Measurements from ENCODE around the gene CCDC102A.

CCDC102A gene

DNA sequence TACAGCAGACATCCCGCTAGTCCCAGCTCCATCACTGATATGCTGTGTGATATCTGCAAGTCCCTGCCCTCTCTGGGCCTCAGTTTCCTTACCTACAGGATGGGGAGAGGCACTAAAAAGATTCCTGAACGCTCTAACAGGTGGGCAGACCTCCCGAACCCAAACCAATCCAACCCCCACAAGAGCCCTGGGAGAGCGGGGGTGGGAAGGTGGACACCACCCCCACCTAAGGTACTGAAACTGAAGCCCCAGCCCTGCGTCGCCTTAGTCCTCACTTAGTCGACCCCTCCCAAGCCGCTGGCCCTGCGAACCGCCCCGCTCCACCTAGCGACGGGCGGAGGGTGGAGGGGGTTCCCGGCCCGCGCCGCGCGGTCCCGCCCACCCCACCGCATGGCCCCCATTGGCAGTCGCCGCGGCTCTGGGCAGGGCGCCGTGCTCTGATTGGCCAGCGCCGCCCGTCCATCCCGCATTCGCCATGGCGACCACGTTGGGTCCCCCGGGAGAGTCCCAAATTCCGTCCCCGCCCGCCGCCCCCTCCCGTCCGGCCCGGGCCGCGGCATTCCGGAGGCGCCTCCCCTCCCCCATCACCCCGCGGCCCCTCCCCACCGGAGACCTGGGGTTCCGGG lies 578 bp downstream of the CCDC102A start:
- DNase-seq = peak; percentile 95

DNA sequence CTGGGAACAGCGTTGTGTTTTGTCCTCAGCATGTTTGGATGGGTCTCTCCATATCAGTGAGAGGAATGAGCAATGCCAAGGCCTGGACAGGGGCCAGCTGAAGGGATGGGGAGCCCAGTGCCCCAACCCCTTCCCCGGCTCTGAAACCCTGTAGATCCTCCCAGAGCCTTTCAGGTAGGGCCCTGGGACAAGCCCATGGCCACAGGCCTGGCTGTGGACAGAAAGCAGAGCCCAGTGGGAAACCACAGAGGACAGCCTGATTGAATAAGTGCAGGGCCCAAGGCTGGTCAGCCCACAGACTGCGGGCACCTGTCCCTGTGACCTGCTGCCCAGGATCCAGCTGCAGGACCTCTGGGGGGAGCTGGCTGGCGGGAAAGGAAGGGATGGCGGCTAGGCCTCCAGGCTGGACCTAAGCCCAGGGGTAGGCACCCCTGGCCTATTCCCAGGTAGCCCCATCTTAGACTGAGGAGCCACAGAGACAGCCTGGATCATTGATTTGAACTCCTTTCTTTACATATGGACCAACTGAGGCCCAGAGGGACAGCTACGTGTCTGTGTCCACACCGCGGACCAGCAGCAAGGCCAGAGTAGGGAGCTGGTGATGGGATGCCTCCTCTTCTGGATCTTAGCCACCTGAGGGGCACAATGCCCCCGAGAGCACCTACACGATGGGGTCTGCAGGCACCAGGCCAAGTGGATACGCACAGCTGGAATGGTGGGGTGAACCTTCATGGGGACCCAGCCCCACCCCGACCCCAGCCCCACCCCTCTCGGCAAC lies 1.3 kb downstream of the CCDC102A start:
- no peak for DNase-seq

DNA sequence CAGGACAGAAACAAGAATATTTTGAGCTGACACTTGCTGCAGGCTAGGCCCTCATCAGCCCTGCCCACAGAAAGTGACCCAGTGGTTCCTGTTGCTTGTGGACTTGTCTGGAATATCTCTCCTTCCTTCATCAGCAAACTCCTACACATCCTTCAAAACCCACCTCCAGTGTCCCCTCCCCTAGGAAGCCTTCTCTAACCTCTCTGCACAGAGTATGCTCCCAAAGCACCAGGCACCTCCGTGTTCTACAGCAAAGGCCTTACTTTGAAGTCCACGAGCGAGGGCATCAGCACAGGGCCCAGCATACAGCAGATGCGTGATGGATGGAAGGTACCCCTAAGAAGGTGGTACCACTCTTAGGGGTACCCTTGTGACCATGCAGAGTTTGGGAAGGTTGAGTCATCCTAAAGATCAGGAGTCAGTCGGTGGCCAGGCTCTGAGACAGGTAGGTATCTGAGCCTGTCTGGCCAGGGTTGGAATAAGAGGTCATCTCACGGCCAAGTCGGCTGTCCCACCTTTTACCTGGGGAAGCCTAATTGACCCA lies 2.0 kb downstream of the CCDC102A start:
- DNase-seq = no peak

DNA sequence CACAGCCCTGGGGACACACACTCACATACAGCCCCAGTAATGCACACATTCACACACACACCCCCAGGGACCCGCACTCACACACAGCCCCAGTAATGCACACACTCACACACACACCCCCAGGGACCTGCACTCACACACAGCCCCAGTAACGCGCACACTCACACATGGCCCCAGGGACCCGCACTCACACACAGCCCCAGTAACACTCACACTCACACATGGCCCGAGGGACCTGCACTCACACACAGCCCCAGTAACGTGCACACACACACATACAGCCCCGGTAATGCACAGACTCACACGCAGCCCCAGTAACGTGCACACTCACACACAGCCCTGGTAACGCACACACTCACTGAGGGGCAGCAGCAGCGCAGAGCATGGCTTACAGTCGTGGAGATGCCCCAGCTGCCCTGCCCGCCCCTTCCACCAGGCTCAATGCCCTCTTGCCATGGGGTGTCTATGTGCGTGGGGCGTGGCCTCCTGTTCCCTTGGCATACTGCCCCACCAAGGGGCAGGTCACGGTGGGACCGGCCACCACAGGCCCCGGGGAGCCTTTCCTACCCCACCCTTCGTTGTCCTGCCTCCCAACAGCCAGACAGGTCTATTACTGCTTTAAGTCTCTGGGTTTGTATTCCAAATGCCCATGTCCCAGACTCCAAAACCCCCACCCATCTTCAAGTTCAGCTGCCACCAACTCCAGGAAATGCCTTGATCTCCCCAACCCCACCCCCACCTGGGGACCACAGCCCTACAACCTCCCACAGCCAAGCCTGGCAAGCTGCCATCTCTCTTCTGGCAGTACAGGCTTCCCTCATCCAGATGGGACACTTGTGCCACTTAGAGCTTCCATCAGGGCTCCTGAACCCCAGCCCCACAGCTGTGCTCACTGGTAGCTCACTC lies 2.7 kb downstream of the CCDC102A start:
- DNase-seq = peak; percentile 27

DNA sequence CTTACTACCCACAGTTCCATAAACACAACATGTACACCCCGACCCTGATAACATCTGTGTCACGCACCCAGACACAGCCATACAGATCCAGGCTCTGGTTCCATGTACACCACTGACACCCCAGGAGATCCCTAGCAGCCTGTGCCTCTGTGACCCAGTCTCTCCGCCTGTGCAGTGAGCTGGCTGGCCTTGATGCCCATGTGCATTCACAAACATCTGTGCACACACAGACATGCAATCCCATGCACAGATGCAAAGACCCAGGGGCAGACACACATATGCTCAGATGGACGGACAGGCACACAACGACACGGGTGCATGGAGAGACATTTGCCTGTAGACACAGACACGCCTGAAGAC lies 4.1 kb downstream of the CCDC102A start:
- DNase-seq = no peak

DNA sequence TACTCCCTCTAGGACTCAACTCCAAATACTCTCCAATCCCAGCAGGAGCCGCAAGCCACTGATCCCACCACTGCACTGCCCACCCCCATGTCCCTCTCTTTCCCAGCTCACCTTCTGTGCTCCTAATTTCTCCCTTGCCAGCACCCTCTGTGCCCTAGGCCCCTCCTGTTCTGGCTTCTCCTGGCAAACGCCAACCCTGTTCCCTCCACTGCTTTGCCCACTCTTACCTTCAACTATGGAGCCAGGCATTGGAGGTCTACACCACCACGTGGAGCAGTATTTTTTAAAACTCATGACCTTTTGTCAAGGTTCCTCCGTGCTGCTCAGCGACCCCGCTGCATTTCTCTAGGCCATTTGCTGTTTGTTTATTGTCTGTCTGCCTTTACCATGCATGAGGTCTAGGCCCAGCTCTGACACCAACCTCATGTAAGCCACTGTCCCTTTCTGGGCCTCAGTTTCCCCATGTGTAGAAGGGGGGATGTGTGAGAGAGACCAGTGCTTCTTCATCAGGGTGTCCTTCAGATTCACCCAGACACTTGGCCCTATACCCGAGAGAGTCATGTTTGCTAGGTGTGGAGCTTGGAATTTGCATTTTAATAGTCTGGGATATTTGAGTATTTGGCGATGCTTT lies 4.6 kb downstream of the CCDC102A start:
- DNase-seq = no peak

DNA sequence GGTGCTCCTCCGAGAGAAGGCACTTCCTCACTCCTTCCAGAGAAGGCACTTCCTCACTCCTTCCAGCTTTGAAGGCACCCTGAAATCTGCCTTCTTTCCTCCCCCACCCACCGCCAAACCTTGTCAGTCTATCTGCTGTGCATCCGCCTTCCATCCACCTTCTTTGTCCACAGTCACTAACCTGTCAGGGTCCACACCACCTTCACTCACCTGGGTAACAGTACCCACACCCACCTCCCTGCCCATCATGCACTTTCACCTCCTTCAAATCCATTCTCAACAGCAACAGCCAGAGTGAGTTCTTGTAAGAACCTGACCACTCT lies 5.2 kb downstream of the CCDC102A start:
- no peak for DNase-seq

DNA sequence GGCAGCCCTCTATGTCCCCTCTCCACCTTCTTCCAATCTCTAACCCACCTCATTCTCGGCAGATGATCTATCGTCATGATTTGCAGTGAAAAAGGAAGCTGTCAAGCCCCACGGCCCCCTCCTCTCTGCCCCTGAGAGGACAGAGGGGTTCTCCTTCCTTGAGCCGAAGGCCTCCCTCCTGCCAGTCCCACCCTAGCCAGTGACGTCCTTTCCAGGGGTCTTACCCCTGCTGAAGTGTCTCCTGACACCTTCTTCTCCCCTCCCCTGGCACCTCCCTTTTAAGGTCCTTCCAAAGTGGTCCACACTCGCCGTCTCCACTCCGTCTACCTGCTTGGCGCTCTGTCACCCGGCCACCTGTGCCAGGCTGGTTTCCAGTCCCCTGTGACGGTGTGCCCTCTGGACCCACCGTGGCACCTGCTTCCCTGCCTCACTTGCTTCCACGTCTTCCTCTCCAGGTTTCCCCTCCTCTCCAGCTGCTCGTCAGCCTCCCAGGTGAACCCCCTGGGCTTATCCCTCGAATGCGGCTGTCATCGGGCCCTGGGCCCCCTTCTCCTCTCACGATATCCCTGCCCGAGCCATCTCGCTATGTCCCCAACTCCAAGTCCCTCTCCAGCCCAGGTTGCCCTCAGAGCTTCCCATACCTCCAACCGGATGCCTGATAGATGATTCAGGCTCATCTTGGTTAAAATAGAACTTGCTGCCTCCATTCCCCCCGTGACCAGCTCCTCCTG lies 5.7 kb downstream of the CCDC102A start:
- no peak for DNase-seq

DNA sequence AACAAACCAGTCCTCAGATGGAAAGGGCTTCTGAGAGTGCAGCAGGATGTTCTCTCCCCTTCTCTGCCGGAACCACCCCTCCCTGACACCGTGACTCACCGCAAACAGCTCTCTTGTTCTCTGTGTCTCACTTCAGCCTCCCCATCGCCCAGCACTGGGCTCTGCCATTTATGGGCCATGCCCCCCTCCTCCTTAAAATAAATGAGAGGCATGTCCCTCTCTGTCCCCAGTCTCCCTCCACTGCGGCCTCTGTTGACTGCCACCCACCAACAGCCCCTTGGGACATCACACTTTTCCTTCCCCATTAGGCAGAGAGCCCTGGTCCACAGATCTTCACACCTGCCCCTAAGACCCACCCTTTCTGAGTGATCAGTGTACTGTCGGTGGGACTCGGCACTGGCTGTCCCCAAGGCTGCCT lies 6.3 kb downstream of the CCDC102A start:
- DNase-seq = peak; percentile 78

DNA sequence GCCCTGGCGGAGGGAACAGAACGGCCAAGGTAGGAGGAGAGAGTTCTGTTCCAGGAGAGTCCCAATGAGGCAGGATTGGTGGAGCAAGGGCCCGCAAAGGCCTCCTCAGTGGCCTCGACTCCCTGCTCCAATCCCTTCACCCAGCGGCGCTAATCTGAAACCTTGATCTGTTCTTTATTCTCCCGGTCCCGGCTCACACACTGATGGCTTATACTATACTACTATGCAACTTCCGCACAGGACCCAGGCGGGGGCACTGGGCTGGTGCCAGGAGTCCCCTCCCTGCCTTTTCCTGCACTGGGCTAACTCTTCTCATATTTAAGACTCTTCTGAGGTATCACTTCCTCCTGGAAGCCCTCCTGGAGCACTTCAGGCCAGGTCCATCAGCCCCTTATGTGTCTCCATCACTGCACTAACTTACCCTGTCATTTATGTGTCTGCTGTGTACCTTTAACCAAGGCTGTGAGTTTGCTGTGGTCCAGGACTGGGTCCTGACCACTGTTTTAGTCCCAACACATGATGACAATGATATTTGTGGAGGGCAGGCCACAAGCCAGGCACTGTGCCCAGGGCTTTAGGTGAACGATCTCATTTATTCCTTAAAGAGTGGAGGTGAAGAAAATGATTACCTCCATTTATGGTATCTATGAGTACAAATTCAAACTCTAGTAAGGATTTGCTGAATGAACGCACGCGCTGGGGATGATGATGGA lies 6.8 kb downstream of the CCDC102A start:
- no peak for DNase-seq

DNA sequence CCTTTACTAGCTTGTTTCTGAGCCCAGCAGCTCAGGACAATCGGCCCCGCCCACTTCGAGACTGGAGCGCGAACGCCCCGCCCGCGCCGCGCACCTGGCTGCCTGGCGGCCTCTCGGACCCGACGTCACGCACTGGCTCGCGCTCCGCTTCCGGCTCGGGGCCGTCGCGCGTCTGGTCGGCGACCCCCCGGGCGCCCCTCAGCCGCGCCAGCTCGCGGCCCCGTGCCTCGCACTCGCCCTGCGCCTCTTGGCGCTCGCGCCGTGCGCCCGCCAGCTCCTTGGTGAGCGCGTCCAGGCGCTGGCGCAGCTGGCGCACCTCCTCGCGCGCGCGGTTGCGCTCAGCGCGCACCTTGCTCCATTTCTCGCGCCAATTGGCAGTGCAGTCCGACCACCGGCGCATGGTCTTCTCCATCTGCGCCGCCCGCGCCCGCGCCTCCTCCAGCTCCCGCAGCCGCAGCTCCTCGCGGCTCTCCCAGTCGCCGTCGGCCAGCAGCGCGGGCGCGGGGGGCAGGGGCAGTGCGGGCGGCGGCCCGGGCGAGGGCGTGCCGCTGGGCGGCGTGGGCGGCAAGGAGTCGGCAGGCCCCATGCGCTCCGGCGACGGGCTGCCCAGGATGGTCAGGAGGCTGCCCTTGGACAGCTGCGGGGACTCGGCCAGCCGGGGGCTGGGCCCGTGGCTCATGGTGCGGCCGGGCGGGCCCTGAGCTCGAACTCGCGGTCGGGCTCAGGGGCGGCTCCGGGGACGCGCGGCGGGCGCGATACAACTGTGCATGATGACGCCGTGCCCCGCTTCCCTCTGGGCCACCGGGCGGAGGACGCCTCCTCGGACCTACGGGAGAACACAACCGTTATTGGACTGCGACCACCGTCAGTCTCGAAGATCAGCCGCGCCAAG lies 7.6 kb downstream of the CCDC102A start:
- no peak for DNase-seq

DNA sequence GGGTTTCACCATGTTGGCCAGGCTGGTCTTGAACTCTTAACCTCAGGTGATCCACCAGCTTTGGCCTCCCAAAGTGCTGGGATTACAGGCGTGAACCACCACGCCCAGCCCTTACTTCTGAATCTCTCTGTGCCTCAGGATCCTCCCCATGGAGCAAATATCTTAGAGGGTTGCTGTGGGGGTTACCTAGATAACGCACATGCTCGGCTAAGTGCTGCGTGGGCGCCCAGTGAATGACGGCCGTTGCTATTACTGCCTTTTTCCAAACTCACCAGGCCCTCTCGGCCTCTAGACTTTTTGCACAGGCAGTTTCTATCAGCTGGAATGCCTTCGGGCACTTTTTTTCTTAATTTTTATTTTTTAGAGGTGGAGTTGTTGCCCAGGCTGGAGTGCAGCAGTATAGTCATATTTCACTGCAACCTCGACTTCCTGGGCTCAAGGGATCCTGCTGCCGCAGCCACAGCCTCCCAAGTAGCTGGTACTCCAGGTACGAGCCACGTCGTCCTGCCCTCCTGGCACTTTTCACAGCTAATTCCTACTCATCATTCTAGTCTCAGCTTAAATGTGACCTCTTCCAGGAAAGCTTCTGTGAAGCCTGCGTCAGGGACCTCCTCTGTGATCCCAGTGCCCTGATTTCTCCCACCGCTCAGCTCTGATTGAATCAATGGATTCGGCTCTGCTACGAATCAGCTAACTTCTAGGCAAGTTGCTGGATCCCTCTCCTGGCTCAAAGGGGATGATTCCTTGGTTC lies 8.6 kb downstream of the CCDC102A start:
- DNase-seq = no peak

DNA sequence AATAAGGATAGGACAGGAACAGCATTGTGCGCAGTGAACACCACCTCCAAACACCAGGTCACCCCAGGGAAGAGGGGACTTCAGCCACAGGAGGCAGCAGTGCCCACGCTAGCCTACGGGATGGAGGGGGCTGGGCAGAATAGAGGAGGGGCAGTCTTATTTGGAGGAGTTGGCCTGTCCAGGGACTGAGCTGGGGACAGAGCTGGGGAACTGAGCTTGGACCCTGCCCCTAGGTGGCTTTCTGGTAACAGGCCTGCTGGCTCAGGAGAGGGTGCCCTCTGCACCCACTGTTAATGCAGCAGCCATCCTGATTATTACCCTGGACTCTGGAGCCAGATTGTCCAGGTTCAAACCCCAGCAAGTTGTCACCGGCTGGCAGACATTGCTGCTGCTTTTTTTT lies 9.3 kb downstream of the CCDC102A start:
- no peak for DNase-seq

DNA sequence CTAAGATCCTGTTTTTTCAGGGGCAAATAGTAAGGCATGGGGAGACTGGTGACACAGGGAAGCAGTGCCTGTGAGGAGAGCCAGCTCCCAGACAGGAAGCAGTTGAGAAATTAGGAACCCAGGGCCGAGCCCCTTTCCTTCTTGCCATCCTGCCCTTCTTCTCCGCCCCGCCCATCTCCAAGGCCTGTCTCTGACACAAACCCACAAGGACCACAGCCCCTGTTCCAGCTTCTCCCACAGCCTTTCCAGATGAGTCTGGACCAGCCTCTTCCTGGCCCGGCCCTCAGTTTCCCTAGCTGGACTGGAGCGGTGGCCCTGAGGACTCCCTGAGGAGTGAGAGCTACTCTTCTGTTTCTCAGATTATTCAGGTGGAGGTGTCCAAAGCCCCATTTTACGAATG lies 9.9 kb downstream of the CCDC102A start:
- no peak for DNase-seq

DNA sequence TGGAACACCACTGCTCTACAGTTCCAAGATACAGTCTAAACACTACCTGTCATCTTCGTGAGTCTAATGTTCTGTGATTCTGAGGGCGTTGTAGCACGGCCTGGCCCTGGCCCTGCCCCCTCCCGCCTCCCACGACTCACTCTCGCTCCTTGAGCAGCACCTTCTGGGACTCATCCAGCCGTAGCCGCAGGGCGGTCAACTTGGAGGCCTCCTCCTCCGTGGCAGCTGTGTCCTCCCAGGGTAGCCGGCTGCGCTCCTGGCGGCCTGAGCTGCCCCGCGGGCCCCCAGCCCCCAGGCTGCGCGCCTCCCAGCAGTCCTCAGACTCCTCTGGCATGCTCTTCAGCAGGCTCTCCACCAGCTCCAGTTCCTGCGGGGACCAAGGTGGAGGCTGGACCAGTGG lies 10.6 kb downstream of the CCDC102A start:
- DNase-seq = no peak

DNA sequence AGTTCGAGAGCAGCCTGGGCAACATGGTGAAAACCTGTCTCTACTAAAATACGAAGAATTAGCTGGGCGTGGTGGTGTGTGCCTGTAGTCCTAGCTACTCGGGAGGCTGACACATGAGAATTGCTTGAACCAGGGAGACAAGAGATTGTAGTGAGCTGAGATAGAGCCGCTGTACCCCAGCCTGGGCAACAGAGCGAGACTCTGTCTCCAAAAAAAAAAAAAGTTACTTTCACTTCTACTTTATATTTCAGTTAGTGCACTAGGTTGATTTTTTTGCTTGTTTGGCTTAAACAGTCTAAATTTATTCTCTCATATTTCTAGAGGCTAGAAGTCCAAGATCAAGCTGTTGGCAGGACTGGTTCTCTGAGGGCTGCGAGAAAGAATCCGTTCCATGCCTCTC lies 13.4 kb downstream of the CCDC102A start:
- no peak for DNase-seq

DNA sequence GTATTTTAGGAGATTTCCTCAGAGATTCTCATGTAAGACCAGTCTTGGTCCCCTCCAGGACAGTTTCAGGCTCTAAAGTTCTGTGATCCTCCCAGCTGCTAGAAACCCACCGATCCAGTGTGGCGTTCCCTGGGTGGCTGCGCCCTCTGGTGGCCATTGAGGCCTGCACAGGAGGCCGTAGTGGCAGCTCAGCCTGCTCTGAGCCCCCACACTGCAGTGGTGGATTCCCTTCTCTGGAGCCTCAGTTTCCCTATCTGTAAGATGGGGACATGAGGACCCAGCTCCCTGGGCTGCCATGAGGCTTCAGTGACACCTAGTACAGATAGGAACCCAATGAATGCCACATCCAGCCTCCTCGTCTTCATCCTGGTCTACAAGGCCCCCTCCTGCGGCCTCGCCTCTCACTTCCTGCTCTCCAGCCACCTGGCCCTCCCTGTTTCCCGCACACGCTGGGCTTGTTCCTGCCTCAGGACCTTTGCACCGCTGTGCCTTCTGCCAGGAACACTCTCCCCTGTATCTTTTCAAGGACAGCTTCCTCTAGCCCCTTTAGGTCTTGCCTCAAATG lies 16.5 kb downstream of the CCDC102A start:
- peak; percentile 87 for DNase-seq

DNA sequence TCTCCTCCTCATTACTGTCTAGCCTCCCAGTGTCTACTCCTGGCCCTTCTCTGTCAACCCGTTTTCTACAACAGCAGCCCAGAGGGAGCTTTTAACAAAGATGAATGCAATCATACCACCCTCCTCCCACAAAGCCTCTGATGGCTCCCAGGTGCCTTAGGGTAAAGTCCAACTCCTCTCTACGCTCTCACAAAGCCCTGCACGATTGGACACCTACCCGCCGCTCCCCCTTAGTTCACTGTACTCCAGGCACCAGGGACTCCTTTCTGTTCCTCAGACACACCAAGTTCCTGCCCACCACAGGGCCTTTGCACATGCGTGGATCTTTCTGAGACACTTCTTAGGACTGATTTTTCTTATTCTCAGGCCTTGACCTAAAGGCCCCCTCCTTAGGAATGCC lies 17.4 kb downstream of the CCDC102A start:
- DNase-seq = no peak

DNA sequence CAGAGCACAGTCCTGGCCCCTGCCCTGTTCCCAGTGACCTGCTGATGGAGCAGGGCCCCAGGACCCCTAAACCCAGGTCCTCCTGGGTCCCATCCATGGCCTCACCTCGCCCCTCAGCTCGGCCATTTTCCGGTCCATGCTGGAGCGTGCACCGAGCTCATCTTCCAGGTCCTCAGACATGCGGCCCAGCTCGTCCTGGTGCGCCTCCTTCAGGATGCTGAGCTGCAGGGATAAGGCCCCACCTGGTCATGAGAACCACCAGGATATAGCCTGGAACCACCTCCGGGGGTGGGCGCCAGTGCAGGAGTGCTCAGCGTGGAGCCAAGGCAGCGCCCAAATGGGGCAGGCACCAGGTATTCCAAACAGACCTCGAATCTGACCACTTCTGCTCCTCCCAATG lies 17.9 kb downstream of the CCDC102A start:
- DNase-seq = no peak

Measured in stimulated activated CD4-positive, alpha-beta T cell treated with anti-CD3 and anti-CD28 coated beads, Interleukin-15, amount 100 ng/mL, for 24 hours (primary cell).